HEK293 (cell line): ENCODE results near the gene ACTA2.

Source experiments
- CTCF ChIA-PET: fragments of 350-600 bp; formaldehyde crosslinking; extraction: SDS; loops from one replicate; lab custom pipeline; 2021; ENCODE audit warnings: antibody characterized with exemption; lab: Yijun Ruan, JAX
- POLR2A ChIA-PET: fragments of 300-600 bp; formaldehyde crosslinking; extraction: SDS; loops from one replicate; lab custom pipeline; 2020; ENCODE audit warnings: antibody characterized with exemption, inconsistent platforms; lab: Yijun Ruan, JAX
- H3K27ac ChIP-seq: fragments of 200-500 bp; sonication (Bioruptor generic); 2 replicates; pipeline ENCODE4 v1.5.1; 2014; ENCODE audit warnings: low read depth, low read length, control low read depth, inconsistent platforms; ENCODE audit errors: extremely low read depth
- H3K36me3 ChIP-seq, 2 experiments: fragments of 200-500 bp in 1 of 2; sonication (Bioruptor generic) in 1 of 2; 1 replicate in 1 of 2; 2 replicates in 1 of 2; pipeline ENCODE4 v1.5.1; 2014 to 2017; ENCODE audit warnings: inconsistent platforms in 2 of 2, low read length in 2 of 2; ENCODE audit not compliant: control insufficient read depth in 2 of 2, insufficient read depth in 1 of 2
- H3K4me1 ChIP-seq: fragments of 200-500 bp; sonication (Bioruptor generic); 2 replicates; pipeline ENCODE4 v1.5.1; 2014; ENCODE audit warnings: mild to moderate bottlenecking, low read length, inconsistent platforms; ENCODE audit not compliant: control insufficient read depth, insufficient read depth
- H3K4me3 ChIP-seq: 2 replicates; pipeline ENCODE4 v1.5.1; 2011; ENCODE audit warnings: low read depth, mild to moderate bottlenecking, control low read depth, low read length, moderate library complexity
- H3K9me3 ChIP-seq: fragments of 200-500 bp; sonication (Bioruptor generic); 2 replicates; pipeline ENCODE4 v1.5.1; 2014; ENCODE audit warnings: low read depth, low read length, inconsistent platforms; ENCODE audit not compliant: control insufficient read depth, insufficient read depth
- KLF9 ChIP-seq: fragments of 450-650 bp; formaldehyde crosslinking; IDR thresholded peaks from 2 replicates; pipeline ENCODE4 v1.5.1; 2016; ENCODE audit warnings: missing biosample characterization, missing genetic modification characterization, low read depth
- OSR2 ChIP-seq: fragments of 450-650 bp; formaldehyde crosslinking; IDR thresholded peaks from 2 replicates; pipeline ENCODE4 v1.5.1; 2016; ENCODE audit warnings: missing biosample characterization, missing genetic modification characterization
- SCRT2 ChIP-seq: fragments of 450-650 bp; formaldehyde crosslinking; IDR thresholded peaks from 2 replicates; pipeline ENCODE4 v1.5.1; 2016; ENCODE audit warnings: missing biosample characterization, missing genetic modification characterization
- ZBTB48 ChIP-seq: fragments of 450-650 bp; formaldehyde crosslinking; IDR thresholded peaks from 2 replicates; pipeline ENCODE4 v1.5.1; 2016; ENCODE audit warnings: missing biosample characterization, missing genetic modification characterization
- ZNF146 ChIP-seq: fragments of 450-650 bp; formaldehyde crosslinking; IDR thresholded peaks from 2 replicates; pipeline ENCODE4 v1.5.1; 2016; ENCODE audit warnings: missing biosample characterization, missing genetic modification characterization
- ZNF148 ChIP-seq: fragments of 450-650 bp; formaldehyde crosslinking; IDR thresholded peaks from 2 replicates; pipeline ENCODE4 v1.5.0; 2017; ENCODE audit warnings: missing biosample characterization, missing genetic modification characterization, borderline replicate concordance
- ZNF184 ChIP-seq: fragments of 450-650 bp; IDR thresholded peaks from 2 replicates; pipeline ENCODE4 v1.5.1; 2018; ENCODE audit warnings: missing biosample characterization, mild to moderate bottlenecking, missing genetic modification characterization
- ZNF426 ChIP-seq: fragments of 450-650 bp; formaldehyde crosslinking; IDR thresholded peaks from 2 replicates; pipeline ENCODE4 v1.5.1; 2017; ENCODE audit warnings: missing biosample characterization, missing genetic modification characterization, mild to moderate bottlenecking, inconsistent platforms, moderate library complexity
- ZNF48 ChIP-seq: fragments of 450-650 bp; formaldehyde crosslinking; IDR thresholded peaks from 2 replicates; pipeline ENCODE4 v1.5.1; 2016; ENCODE audit warnings: missing biosample characterization, missing genetic modification characterization
- ZNF629 ChIP-seq: fragments of 450-650 bp; formaldehyde crosslinking; IDR thresholded peaks from 2 replicates; pipeline ENCODE4 v1.5.1; 2017; ENCODE audit warnings: missing biosample characterization, missing genetic modification characterization
- ZNF658 ChIP-seq: fragments of 450-650 bp; formaldehyde crosslinking; IDR thresholded peaks from 2 replicates; pipeline ENCODE4; 2016; ENCODE audit warnings: missing biosample characterization, missing genetic modification characterization
- ZNF707 ChIP-seq: fragments of 450-650 bp; formaldehyde crosslinking; IDR thresholded peaks from 2 replicates; pipeline ENCODE4 v1.5.1; 2016; ENCODE audit warnings: missing biosample characterization, missing genetic modification characterization
- ZNF785 ChIP-seq: fragments of 450-650 bp; formaldehyde crosslinking; IDR thresholded peaks from 2 replicates; pipeline ENCODE4 v1.5.1; 2016; ENCODE audit warnings: missing biosample characterization, missing genetic modification characterization
- TF ChIP-seq, protein P1 (sequence below): fragments of 450-650 bp; formaldehyde crosslinking; conservative IDR thresholded peaks from 2 replicates; pipeline ENCODE4 v1.5.1; 2016; ENCODE audit warnings: low read depth, missing biosample characterization, missing genetic modification characterization
- TF ChIP-seq, protein P2 (sequence below): fragments of 450-650 bp; formaldehyde crosslinking; IDR thresholded peaks from 2 replicates; pipeline ENCODE4 v1.5.1; 2016; ENCODE audit warnings: missing biosample characterization, missing genetic modification characterization
- TF ChIP-seq, protein P3 (sequence below): fragments of 450-650 bp; formaldehyde crosslinking; IDR thresholded peaks from 2 replicates; pipeline ENCODE4 v1.5.1; 2016; ENCODE audit warnings: missing biosample characterization, missing genetic modification characterization

ACTA2 gene

GRCh38 chr10:88982366-88982765 is 29.8 kb upstream of the ACTA2 start:
- CTCF ChIA-PET: interaction anchor here (0.9 to 4.1 kb wide), 6 partner anchors 9 to 236 kb away, joined by 3 to 23 read pairs (median 4); no protein-coding TSS in a partner anchor
- H3K4me1 ChIP-seq: peaks cover 11% of the 10 kb centered on the region
- TF ChIP-seq SCRT2 (tag by site-specific recombination) (no peak), KLF9 (tag by site-specific recombination) (no peak)
- TF ChIP-seq, protein P1, sequence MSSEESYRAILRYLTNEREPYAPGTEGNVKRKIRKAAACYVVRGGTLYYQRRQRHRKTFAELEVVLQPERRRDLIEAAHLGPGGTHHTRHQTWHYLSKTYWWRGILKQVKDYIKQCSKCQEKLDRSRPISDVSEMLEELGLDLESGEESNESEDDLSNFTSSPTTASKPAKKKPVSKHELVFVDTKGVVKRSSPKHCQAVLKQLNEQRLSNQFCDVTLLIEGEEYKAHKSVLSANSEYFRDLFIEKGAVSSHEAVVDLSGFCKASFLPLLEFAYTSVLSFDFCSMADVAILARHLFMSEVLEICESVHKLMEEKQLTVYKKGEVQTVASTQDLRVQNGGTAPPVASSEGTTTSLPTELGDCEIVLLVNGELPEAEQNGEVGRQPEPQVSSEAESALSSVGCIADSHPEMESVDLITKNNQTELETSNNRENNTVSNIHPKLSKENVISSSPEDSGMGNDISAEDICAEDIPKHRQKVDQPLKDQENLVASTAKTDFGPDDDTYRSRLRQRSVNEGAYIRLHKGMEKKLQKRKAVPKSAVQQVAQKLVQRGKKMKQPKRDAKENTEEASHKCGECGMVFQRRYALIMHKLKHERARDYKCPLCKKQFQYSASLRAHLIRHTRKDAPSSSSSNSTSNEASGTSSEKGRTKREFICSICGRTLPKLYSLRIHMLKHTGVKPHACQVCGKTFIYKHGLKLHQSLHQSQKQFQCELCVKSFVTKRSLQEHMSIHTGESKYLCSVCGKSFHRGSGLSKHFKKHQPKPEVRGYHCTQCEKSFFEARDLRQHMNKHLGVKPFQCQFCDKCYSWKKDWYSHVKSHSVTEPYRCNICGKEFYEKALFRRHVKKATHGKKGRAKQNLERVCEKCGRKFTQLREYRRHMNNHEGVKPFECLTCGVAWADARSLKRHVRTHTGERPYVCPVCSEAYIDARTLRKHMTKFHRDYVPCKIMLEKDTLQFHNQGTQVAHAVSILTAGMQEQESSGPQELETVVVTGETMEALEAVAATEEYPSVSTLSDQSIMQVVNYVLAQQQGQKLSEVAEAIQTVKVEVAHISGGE: no peak
- peaks cover 0 to 3% of the 10 kb centered on the region in 2 experiments; a peak in 1 of 3 replicates for H3K36me3 ChIP-seq
- H3K9me3 ChIP-seq: no peaks in the 10 kb centered on the region
- POLR2A ChIA-PET: interaction anchor here (1.6 kb wide), 1 partner anchor 9 kb away, joined by 5 read pairs; the partner anchor contains the start of gene FAS
- no peak overlapping the region for H3K27ac ChIP-seq
- H3K4me3 ChIP-seq: no peak overlapping the region

DNA sequence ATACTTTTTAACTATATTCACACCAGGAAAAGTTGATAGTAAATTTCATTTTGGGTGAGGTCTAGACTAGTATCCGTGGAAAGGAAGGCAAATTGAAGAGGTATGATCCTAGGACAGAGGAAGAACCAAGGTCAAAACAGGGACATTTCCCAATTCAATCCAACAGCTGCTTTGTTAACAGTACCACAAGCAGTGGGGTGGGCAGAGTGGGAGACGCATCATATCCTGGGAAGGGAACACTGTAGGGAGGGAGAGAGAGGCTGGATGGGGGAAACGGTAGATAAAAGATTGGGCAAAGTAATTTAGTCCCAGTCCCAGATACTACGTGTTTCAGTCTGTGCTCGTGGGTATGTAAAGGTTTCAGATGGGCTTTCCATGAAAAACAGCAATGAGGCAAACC is 28.9 kb upstream of the ACTA2 start:
- ChIA-PET CTCF (interaction anchor here (1.0 kb wide), 1 partner anchor 220 kb away, joined by 3 read pairs; no protein-coding TSS in a partner anchor), POLR2A (no interaction called here)
- no peak overlapping the region for H3K27ac ChIP-seq
- H3K4me1 ChIP-seq: peaks cover 11% of the 10 kb centered on the region
- TF ChIP-seq ZNF48 (tag by site-specific recombination) (no peak), ZNF658 (tag by site-specific recombination) (no peak), ZNF785 (no peak), ZNF184 (tag by site-specific recombination) (no peak), ZNF426 (tag by site-specific recombination) (no peak), ZNF146 (tag by site-specific recombination) (no peak), ZNF148 (no peak), ZNF707 (tag by site-specific recombination) (no peak), ZBTB48 (tag by site-specific recombination) (no peak), ZNF629 (tag by site-specific recombination) (no peak), OSR2 (tag by site-specific recombination) (no peak)
- TF ChIP-seq, protein P2, sequence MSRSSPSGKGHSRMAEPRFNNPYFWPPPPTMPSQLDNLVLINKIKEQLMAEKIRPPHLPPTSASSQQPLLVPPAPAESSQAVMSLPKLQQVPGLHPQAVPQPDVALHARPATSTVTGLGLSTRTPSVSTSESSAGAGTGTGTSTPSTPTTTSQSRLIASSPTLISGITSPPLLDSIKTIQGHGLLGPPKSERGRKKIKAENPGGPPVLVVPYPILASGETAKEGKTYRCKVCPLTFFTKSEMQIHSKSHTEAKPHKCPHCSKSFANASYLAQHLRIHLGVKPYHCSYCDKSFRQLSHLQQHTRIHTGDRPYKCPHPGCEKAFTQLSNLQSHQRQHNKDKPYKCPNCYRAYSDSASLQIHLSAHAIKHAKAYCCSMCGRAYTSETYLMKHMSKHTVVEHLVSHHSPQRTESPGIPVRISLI: no peak
- TF ChIP-seq, protein P3, sequence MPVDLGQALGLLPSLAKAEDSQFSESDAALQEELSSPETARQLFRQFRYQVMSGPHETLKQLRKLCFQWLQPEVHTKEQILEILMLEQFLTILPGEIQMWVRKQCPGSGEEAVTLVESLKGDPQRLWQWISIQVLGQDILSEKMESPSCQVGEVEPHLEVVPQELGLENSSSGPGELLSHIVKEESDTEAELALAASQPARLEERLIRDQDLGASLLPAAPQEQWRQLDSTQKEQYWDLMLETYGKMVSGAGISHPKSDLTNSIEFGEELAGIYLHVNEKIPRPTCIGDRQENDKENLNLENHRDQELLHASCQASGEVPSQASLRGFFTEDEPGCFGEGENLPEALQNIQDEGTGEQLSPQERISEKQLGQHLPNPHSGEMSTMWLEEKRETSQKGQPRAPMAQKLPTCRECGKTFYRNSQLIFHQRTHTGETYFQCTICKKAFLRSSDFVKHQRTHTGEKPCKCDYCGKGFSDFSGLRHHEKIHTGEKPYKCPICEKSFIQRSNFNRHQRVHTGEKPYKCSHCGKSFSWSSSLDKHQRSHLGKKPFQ (tag by site-specific recombination): no peak
- TF ChIP-seq, all 188 proteins: peak for 0
- H3K36me3 ChIP-seq: peaks cover 0 to under 1% of the 10 kb centered on the region in 2 experiments; a peak in 1 of 3 replicates
- H3K4me3 ChIP-seq: no peak overlapping the region
- no peaks in the 10 kb centered on the region for H3K9me3 ChIP-seq
